HG03571 (cell line): ENCODE results near the gene DDX51.
"Not testable (repeated sequence)": the region's sequence is repeated elsewhere in the genome, so short reads cannot be mapped to it uniquely, and the experiment has no call there.

ENCODE experiments used
- ATAC-seq: cut with Tn5 transposase; IDR thresholded peaks from one replicate; pipeline ENCODE4 v1.9.1; 2021; ENCODE audit not compliant: unreplicated experiment

The DDX51 gene

DNA sequence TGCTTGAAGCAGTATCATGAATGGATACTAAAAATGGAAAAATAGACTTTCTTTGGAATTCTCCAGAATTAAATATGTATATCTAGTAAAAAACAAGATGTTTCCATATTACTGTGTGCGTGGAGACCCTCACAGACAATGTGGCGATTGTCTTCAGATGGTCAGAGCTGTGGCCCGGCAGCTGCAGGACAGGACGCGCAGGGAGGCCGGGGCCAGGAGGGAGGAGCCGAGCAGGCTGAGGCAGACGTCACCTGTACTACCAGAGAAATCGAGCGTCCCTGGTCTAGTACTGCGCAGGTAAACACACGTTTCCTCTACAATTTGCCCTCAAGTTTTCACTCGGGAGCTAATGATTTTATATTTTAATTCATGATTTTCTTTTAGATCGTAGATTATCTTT, 22.8 kb downstream of the DDX51 start:
- no peak for ATAC-seq

DNA sequence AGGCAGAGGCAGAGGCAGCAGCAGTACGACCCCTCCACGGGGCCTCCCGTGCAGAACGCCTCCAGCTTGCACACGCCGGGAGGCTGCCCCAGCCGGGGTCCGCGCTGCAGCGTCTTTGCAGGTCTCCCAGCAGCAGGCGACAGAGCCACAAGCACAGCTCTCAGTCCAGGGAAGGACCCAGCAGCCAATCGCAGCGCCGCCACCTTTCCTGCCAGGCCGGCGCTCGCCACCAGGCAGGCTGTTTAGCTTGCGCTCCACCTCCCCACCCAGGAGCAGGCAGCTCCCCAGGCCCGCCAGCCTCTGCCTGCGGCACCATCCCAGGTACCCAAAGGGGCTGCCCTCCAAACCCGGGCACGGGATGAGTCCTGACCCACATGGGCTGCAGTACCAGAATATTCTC, 25.2 kb downstream of the DDX51 start:
- ATAC-seq = no peak

DNA sequence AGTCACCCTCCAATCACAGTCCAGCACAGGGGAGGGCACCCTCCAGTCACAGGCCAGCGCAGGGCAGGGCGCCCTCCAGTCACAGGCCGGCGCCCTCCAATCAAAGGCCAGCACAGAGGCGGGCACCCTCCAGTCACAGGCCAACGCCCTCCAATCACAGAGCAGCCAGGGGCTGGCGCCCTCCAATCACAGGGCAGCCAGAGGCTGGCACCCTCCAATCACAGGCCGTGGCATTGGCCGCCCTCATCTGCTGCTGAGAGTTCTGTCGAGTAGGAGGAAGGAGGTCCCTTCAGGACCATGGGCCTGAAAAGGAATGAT, 26.6 kb downstream of the DDX51 start:
- no peak for ATAC-seq

DNA sequence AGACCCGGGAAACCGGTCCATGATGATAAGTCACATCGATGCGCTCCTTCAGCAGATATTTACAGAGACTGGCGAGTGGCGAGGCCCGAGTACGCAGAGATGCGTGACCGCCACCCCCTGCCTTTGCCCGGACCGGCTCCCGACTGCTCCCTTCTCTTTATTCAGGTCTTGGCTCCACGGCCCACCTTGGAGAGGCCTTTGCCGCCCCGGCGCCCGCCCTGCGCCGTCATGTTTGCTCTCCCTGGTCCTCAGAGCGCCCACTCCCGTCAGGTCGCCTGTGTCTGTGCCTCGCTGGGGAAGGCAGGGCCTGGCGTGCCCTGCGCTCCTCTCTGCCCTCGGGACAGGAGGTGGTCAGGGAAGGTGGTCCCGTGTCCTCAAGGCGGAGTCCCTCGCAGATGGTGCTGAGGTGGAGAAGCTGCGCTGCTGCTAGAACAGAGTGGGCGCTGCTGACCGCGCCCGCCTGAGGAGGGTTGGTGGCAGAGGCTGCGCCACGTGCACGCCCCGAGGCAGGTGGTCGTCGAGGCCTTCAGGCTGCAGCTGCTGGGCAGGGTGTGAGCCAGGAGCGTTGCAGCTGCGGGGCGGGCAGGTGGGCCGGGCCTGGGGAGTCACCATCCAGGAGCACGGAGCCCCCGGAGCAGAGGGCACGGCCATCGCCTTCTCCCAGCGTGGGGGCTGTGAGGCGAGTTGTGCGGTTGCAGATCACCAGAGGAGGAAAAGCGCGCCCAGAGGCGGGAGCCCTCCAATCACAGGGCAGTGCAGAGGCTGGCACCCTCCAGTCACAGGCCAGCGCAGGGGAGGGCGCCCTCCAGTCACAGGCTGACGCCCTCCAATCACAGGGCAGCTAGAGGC, 27.2 kb downstream of the DDX51 start:
- no peak for ATAC-seq

DNA sequence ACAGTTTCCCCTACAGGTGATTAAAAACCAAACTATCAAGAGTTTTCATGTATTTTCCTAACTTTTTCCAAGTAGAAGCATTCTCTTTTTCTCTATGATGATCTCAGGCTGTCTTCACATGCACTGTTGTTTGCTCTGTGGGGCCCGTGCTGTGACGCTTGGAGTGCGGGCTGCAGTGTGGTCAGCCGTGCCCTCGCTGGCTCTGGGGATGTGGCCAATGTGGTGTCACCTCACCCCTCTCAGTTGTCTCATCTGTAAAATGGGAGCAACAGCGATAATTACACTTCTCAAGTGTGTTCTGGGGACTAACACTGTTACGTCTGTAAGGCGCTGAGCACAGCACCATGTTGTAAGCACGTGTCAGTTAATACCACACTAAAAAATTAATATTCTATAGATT, 28.6 kb downstream of the DDX51 start:
- no peak for ATAC-seq

DNA sequence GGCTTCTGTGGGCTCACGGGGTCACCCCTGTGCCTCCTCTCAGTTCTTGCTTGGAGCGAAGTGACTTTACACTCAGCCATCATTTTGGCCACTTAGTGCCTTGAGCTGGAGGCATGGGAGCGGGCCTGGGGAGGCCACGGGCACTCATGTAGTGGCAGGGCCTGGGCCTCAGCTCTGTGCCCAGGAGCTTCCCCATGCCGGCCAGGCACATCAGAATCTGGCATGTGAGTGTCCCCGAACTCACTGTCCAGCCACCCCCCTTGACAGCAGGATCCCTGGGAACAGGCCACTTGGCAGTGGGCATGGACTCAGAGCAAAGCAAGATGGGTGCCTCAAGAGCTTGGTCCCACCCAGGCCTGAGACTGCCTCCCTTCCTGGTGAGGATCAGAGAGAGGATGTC, 29.5 kb downstream of the DDX51 start:
- no peak for ATAC-seq

DNA sequence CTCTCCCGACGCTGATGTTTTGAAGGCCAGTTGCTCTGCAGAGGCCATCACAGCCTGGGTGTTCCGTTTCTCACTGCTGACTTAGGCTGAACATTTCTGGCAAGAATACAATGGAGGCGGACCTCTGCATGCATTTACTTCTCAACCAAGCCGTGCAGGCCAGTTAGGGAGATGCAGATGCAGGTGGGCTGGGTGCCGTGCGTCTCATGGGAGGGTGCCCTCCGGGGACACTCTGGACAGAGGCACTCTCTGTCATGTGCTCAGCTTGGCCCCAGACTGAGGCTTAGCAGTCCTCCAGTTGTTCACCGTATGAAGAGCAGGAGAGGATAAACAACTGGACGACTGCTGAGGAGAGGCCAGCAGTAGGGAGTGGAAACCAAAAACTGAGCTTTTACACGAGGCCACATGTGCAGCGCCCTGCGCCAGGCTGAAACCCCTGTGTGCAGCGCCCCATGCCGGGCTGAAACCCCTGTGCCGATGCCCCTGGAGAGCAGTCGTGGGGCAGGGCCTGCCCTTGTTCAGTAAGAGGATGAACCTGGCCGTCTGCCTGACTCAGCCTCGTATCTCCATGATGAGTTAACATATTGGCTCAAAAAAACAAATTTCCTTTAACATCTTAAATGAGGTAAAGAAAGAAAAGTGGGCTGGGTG, 32.3 kb downstream of the DDX51 start:
- ATAC-seq = no peak

DNA sequence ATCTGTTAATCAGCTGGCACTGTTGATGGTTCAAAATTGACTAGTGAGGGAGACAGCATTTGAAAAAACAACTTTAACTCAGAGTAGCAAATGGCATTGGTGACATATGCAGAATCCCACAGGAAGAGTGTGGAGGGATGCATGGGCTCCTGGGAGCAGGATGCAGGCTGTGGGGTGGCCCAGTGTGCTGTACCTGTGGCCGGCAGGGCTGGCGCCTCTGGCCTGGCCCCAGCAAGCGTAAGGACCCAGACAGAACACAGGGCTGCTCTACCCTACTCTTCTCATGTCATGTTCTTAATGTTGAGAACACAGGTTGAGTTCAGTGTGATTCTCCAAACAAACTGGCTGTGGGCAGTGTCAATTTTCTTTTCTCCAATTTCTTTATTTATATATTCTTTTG, 33.4 kb downstream of the DDX51 start:
- ATAC-seq = no peak

DNA sequence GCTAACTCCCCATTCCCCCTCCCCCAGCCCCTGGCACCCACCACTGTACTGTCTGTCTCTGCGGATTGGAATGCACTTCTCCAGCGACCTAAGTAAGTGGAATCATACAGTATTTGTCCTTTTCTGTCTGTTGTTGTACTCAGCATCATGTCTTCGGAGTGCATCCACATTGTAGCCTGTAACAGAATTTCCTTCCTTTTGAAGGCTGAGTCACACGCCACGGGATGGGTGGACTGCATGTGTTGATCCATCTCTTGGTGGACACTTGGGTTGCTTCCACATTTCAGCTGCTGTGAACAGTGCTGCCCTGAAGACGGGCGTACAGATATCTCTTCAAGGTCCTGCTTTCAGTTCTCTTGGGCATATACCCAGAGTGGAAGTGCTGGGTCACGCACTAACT, 34.4 kb downstream of the DDX51 start:
- no peak for ATAC-seq

DNA sequence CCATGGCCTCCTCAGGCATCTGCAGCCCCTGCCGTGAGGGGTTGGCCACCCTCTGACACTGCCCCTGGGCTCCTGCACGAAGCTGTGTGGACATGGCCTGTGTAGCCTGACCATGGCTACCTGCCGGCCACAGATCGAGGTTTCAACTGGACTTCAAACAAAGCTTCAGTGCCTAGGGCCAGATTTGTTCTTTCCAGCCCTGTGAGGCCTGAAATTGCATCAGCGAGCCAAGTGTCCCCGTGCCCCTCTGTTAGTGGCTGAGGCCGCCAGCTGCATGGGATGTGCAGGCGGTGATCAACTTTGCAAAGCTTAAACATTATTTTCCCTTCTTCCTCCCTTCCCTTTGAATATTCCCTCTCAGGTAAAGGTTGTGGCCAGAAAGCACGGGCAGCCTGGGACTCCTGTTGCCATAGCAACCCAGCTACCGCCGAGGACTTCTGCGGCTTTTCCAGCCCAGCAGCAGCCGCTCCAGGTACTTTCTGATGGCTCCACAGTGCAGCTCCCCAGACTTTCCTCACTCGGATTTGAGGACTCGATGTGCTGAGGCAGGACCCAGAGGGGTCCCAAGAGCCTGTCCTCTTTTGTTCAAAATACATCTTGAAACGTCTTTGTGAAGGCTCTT, 35.8 kb downstream of the DDX51 start:
- no peak for ATAC-seq

DNA sequence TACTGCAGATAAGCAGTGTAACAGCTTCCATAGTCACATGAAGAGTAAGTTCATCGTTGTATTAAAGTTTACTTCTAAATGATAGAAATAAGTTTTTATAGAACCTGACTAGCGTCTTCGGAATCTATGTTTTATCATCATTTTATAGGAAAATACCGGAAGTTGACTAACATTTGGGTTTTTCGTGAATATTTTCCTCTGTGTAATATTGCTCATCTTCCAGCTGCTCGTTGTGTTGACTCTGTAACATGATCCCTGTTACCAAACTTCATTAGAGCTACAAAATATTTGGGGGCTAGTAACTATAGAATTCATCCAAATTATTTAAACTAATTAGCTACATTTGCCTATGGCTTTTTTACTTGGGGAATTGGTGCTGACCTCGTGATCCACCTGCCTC, 37.2 kb downstream of the DDX51 start:
- no peak for ATAC-seq

DNA sequence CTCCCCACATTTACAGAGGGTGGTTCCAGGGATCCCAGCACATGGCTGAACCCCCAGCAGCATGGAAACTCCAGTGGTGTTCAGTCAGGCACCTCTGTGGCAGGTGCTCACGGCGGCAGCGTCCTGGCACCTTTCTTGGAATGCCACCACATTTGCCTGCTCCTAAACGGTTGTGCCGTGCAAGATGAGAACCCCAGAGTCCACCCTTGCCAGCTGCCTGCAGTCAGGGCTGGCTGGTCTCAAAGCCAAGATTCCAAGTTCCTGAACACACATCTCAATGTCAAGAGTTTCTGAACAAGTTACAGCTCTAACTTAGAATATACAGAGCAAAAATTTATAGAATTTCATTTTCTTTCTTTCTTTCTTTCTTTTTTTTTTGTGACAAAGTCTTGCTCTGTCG, 38.7 kb downstream of the DDX51 start:
- no peak for ATAC-seq

DNA sequence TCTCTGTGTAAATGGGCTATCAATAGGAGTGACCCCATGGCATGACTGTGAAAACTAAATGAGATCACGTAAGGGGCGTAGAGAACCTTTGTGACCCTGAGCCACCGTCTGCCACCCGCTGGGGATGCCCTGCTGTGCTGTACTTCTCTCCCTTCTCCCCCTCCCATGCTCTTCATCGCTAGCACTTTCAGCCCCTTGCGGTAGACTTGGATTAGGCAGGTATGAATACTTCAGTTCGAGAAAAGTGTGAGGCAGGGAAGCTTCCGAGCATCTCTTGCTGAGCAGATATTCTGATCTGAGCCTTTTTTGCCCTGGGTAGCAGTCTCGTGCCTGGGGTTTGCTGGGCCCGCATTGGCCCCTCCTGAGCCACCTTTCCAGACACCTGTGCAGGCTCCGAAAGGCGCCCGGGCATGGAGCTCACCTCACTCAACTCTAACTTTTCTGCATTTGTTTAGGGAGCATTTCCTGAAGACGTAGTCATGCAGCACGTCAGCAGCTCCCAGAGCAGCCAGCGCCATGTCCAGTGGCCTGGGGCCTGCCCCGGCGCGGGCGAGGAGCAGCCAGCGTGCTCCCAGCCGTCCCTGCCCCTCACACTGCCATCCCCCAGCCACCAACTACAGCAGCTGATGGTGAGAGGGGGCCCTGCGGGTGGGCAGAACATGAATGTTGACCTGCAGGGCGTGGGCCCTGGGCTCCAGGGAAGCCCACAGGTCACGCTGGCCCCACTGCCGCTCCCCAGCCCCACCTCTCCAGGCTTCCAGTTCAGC, 40.4 kb downstream of the DDX51 start:
- no peak for ATAC-seq

DNA sequence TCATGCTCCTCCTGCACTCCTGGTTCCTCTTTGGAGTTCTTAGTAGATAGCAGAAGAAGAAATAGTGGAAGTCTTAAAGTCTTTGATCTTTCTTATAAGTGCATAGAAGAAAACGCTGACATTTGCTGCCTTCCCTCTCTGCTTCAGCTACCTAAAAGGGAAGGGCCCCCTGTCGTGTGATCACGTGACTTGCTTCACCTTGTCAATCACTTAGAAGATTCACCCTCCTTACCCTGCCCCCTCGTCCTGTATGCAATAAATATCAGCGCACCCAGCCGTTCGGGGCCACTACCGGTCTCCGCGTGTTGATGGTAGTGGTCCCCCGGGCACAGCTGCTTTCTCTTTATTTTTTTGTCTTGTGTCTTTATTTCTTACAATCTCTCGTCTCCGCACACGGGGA, 41.0 kb downstream of the DDX51 start:
- not testable (repeated sequence) for ATAC-seq

DNA sequence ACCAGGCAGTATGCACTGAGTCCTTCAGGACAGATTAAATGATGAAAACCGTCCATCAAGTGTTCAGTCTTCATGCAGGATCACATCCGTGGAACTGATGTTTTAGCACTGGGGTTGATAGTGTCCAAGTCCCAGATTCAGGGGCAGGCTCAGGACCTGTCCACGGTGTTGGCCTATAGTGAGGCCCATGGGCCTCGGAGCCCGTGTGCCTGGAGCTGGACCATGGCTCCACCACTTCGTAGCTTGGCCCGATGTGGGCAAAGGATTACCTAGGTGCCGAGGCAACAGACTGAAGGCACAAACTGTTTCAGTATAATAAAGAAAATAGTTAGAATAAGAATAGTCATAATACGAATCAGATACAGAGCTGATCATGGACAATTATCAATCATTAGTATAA, 41.8 kb downstream of the DDX51 start:
- ATAC-seq = no peak

DNA sequence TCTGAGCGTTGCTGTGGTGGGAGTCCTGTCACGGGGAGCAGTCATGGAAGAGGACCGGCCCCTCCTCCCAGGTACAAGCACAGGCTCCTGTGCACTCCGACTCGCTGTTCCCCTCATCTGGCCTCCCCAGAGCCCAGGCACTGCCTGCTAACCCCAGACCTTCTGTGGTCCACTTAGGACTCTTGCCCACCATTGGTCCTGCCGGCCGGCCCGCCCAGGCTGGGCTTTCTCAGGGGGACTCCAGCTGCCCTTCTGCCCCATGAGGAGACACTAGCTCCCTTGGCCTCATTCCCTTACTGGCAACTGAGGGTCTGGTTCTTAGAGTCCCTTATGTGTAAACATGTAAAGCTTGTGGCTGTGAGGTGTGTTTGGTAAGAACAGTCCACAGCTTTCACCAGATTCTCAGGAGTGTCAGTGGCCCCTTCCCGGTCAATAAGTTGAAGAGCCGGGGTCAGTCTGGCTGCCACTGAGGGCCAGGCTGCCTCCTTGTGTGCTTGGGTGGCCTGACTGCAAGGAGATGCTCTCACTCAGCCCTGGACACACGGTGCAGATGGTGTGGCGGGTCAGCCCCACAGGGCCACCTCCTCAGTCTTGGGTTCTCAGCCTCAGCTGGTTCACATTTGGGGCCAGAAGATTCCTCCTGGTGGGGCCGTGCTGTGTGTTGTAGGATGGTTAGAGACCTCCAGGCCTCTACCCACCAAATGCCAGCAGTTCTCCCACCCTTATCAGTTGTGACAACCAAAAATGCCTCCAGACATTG, 43.6 kb downstream of the DDX51 start:
- no peak for ATAC-seq

DNA sequence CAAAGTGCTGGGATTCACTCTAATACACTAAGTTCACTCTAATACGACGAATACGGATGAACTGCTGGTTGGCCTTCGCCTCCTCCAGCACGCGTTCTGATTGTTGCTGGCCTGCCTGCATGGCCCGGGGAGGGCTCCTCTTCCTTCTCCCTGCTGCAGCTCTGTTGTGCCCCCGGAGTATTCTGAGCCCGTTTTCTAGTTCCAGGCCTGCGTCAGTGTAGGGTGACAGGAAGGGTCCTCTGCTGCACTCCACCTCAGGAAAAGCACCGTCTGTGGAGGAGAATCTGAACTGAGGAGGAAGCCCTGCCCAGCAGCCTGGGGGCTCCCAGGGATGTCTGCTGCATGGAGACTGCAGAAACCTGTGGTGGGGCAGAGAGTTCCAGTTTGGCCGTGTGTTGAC, 44.4 kb downstream of the DDX51 start:
- no peak for ATAC-seq

DNA sequence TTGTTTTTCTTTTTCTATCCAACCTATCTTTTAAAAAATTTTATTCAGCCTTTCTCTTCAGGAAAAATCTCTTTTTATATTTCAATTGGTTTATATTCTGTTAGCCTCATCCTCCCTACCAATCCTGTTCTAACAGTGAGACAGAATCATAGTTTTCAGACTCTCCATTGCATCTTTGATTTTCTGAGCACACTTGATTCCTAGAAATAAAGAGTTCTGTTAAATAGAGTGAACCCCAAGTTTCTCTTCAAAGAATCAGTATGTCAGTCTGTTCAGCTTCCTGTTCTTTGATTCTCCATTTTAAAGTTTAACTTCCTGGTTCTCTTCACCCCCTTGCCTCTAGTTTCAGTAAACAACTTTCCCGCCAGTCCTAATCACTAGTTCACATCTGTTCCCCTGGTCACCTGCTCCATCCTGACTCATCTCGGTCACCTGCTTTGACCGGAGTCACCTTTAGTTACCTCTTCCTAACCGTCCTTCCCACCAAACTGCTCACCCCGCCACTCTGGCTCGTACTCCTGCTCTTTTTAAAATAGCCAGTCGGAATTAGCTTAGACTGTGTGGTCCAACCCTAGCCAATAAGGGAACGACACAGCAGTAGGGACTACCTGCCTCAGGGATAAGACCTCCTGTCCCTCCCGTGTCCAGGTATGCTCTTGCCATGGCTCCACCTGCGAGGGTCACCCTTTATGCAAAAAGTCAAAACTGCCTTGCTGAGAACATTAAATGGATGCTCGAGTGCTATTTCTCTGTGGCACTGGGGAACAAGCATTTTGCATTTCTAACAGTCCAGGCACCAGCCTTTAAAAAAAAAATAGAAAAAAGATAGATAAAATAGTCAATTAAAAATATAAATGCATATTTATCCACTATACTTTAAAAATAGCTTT, 48.4 kb downstream of the DDX51 start:
- ATAC-seq = no peak

DNA sequence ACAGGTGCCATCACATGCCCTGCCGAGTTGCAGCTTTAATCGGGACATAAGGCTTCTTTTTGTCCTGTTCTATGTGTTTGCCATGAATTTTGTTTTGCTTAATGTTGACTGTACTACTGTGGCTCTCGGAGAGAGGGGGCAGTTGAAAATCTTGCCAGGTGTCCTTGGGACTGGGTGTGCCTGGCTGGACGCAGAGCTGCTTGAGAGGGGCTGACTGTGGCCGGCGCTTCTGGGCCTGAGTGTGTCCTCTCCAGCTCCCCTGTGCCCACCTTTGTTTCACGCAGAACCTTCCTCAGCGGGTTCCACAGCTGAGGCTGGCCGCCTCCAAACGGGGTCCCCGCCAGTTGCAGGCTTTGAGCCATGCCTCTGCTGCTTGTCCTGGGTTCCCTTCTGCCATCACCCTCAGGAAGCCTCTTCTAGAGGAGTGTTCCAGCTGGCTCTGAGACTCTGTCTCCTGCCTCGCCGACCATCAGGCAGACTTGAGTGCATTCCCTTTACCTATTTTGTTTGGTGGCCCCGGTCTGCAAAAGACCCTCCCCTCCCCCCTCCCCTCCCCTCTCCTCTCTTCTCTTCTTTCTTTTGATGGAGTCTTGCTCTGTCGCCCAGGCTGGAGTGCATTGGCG, 49.7 kb downstream of the DDX51 start:
- no peak for ATAC-seq
